Activated naive CD8-positive, alpha-beta T cell (primary cell): ENCODE results near the gene SCNN1A.

Experiments
- H3K27ac Mint-ChIP-seq: one replicate; pipeline ENCODE4 v1.8.0; 2021; ENCODE audit warnings: mixed read lengths
- H3K27me3 Mint-ChIP-seq: one replicate; pipeline ENCODE4 v1.8.0; 2021; ENCODE audit warnings: mixed read lengths
- H3K36me3 Mint-ChIP-seq: one replicate; pipeline ENCODE4 v1.8.0; 2021; ENCODE audit warnings: mixed read lengths
- H3K4me1 Mint-ChIP-seq: one replicate; pipeline ENCODE4 v1.8.0; 2021; ENCODE audit warnings: low read depth, mixed read lengths
- H3K4me3 Mint-ChIP-seq: one replicate; pipeline ENCODE4 v1.8.0; 2021; ENCODE audit warnings: mild to moderate bottlenecking, mixed read lengths
- H3K9me3 Mint-ChIP-seq: one replicate; pipeline ENCODE4 v1.8.0; 2021; ENCODE audit warnings: low read depth, mixed read lengths

SCNN1A gene

GRCh38 chr12:6367065-6367968 lies 8.0 kb downstream of the SCNN1A start:
- Mint-ChIP-seq H3K9me3 (no peaks in the 10 kb centered on the region), H3K27ac (peak overlapping the region; percentile 86), H3K4me3 (peak overlapping the region; percentile 1), H3K4me1 (peaks cover 22% of the 10 kb centered on the region), H3K36me3 (no peaks in the 10 kb centered on the region), H3K27me3 (no peaks in the 10 kb centered on the region)

DNA sequence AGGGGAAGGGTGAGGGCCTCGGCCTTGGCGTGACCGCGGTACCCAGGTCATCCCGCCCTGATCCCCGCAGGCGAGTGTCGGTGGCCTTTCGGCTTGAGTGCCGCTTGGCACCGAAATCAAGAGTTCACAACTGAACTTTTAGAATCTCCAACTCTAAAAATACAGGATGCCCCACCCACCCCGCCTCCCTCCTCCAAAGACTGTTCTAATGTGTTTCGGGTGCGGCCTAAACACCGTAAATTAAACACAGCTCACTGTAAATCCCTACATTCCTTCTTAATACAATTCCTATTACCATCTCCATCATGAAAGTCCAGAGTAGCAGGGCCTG lies 11.4 kb downstream of the SCNN1A start:
- Mint-ChIP-seq H3K27ac (peak overlapping the region; percentile 71), H3K4me3 (peak overlapping the region; percentile 85), H3K4me1 (peaks cover 36% of the 10 kb centered on the region), H3K36me3 (no peaks in the 10 kb centered on the region), H3K27me3 (no peaks in the 10 kb centered on the region), H3K9me3 (no peaks in the 10 kb centered on the region)

- no peaks in the 10 kb centered on the region for H3K9me3 Mint-ChIP-seq
- H3K27ac Mint-ChIP-seq: peak overlapping the region; percentile 71
- peaks cover 33% of the 10 kb centered on the region for H3K4me1 Mint-ChIP-seq
- H3K36me3 Mint-ChIP-seq: no peaks in the 10 kb centered on the region
- H3K27me3 Mint-ChIP-seq: no peaks in the 10 kb centered on the region
- peak overlapping the region; percentile 85 for H3K4me3 Mint-ChIP-seq
Measured at GRCh38 chr12:6363330-6364043, 11.9 kb downstream of the SCNN1A start.

- Mint-ChIP-seq H3K9me3 (no peaks in the 10 kb centered on the region), H3K27me3 (no peaks in the 10 kb centered on the region), H3K36me3 (no peaks in the 10 kb centered on the region), H3K27ac (no peak overlapping the region), H3K4me3 (peak overlapping the region; percentile 85), H3K4me1 (peaks cover 30% of the 10 kb centered on the region)
Measured at GRCh38 chr12:6363010-6363329, 12.4 kb downstream of the SCNN1A start.

DNA sequence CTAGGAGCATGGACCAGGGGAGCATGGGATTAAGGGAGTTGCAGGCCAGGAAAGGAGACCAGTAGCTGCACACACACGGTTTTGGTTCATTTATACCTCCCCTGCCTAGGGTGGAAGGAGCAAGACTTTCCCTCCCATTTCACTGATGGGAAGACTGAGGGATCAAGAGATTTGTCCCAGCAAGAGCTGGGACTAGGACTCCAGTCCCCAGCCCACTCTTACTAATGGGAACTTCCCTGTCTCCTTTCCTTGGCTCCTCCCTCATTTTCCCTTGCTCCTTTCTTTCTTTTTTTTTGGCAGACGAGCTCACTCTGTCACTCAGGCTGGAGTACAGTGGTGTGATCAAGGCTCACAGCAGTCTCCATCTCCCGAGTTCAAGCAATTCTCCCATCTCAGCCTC lies 13.0 kb downstream of the SCNN1A start:
- no peaks in the 10 kb centered on the region for H3K9me3 Mint-ChIP-seq
- H3K36me3 Mint-ChIP-seq: no peaks in the 10 kb centered on the region
- no peaks in the 10 kb centered on the region for H3K27me3 Mint-ChIP-seq
- H3K4me1 Mint-ChIP-seq: peaks cover 25% of the 10 kb centered on the region
- H3K4me3 Mint-ChIP-seq: peak overlapping the region; percentile 65
- H3K27ac Mint-ChIP-seq: peak overlapping the region; percentile 91

DNA sequence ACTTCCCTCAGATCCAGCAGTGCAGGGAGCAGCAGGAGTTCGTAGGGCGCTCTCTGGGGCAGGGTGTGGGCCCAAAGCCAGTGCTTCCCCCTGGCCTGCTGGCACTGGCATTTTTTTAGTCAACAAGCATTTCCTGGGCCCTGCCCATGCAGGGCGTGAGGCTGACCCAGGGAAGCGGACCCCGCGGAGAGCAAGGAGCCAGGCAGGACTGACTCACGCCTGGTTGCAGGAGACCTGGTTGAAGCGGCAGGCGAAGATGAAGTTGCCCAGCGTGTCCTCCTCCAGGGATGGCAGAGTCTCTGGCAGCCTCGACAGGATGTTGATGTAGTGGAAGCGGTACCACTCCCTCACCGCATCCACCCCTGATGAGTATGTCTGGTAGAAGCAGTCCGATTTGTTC lies 13.5 kb downstream of the SCNN1A start:
- no peaks in the 10 kb centered on the region for H3K36me3 Mint-ChIP-seq
- H3K27ac Mint-ChIP-seq: peak overlapping the region; percentile 91
- H3K4me3 Mint-ChIP-seq: peak overlapping the region; percentile 65
- H3K27me3 Mint-ChIP-seq: no peaks in the 10 kb centered on the region
- H3K4me1 Mint-ChIP-seq: peaks cover 20% of the 10 kb centered on the region
- H3K9me3 Mint-ChIP-seq: no peaks in the 10 kb centered on the region

GRCh38 chr12:6360578-6361490 lies 14.5 kb downstream of the SCNN1A start:
- Mint-ChIP-seq H3K27me3 (no peaks in the 10 kb centered on the region), H3K4me1 (peaks cover 21% of the 10 kb centered on the region), H3K27ac (no peak overlapping the region), H3K4me3 (no peak overlapping the region), H3K9me3 (no peaks in the 10 kb centered on the region), H3K36me3 (no peaks in the 10 kb centered on the region)

- Mint-ChIP-seq H3K36me3 (no peaks in the 10 kb centered on the region), H3K27ac (no peak overlapping the region), H3K4me3 (no peak overlapping the region), H3K4me1 (peaks cover 24% of the 10 kb centered on the region), H3K9me3 (no peaks in the 10 kb centered on the region), H3K27me3 (no peaks in the 10 kb centered on the region)
Measured at GRCh38 chr12:6360080-6360571, 15.2 kb downstream of the SCNN1A start.

GRCh38 chr12:6358881-6359280 lies 16.5 kb downstream of the SCNN1A start:
- Mint-ChIP-seq H3K4me1 (peaks cover 26% of the 10 kb centered on the region), H3K36me3 (no peaks in the 10 kb centered on the region), H3K4me3 (no peak overlapping the region), H3K27ac (no peak overlapping the region), H3K9me3 (no peaks in the 10 kb centered on the region), H3K27me3 (no peaks in the 10 kb centered on the region)

GRCh38 chr12:6356374-6356820 lies 19.0 kb downstream of the SCNN1A start:
- Mint-ChIP-seq H3K4me1 (peaks cover 20% of the 10 kb centered on the region), H3K9me3 (no peaks in the 10 kb centered on the region), H3K27me3 (no peaks in the 10 kb centered on the region), H3K27ac (no peak overlapping the region), H3K4me3 (no peak overlapping the region), H3K36me3 (no peaks in the 10 kb centered on the region)

- Mint-ChIP-seq H3K9me3 (no peaks in the 10 kb centered on the region), H3K4me3 (no peak overlapping the region), H3K4me1 (peaks cover 20% of the 10 kb centered on the region), H3K27ac (no peak overlapping the region), H3K36me3 (no peaks in the 10 kb centered on the region), H3K27me3 (no peaks in the 10 kb centered on the region)
Measured at GRCh38 chr12:6355491-6356373, 19.6 kb downstream of the SCNN1A start.

GRCh38 chr12:6354495-6355393 lies 20.6 kb downstream of the SCNN1A start:
- Mint-ChIP-seq H3K4me1 (peaks cover 13% of the 10 kb centered on the region), H3K27me3 (no peaks in the 10 kb centered on the region), H3K4me3 (no peak overlapping the region), H3K27ac (no peak overlapping the region), H3K9me3 (no peaks in the 10 kb centered on the region), H3K36me3 (no peaks in the 10 kb centered on the region)
